A172 (cell line): ENCODE data around the gene PCSK2. TPM values are rescaled to one million over a fixed set of nuclear protein-coding genes. Genes with fewer than 3 reads are reported as not detected.
"Not testable (repeated sequence)": the region's sequence is repeated elsewhere in the genome, so short reads cannot be mapped to it uniquely, and the experiment has no call there.

Source experiments
- DNase-seq: peaks from one replicate; pipeline ENCODE4 v3.0.0-alpha.2; 2015; ENCODE audit warnings: low spot score
- total RNA-seq: library from RNA; depleted of rRNA; stranded (reverse); fragments of >200 nt; shearing (Covaris generic); gene quantifications from 2 replicates; pipeline ENCODE4 v1.2.3, GENCODE V29; 2014; rRNA removed

PCSK2 gene, protein sequence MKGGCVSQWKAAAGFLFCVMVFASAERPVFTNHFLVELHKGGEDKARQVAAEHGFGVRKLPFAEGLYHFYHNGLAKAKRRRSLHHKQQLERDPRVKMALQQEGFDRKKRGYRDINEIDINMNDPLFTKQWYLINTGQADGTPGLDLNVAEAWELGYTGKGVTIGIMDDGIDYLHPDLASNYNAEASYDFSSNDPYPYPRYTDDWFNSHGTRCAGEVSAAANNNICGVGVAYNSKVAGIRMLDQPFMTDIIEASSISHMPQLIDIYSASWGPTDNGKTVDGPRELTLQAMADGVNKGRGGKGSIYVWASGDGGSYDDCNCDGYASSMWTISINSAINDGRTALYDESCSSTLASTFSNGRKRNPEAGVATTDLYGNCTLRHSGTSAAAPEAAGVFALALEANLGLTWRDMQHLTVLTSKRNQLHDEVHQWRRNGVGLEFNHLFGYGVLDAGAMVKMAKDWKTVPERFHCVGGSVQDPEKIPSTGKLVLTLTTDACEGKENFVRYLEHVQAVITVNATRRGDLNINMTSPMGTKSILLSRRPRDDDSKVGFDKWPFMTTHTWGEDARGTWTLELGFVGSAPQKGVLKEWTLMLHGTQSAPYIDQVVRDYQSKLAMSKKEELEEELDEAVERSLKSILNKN
- not detected in 2 replicates for total RNA-seq

- no peak for DNase-seq
Observed at GRCh38 chr20:17226410-17227218, at the start of gene PCSK2. Gene PCSK2, plus strand, starts transcription at chr20:17227040. Its CDS starts 266 bp downstream, at chr20:17227306.

- DNase-seq = no peak
Observed at GRCh38 chr20:17177341-17177740, 49.5 kb upstream of the PCSK2 start.

DNA sequence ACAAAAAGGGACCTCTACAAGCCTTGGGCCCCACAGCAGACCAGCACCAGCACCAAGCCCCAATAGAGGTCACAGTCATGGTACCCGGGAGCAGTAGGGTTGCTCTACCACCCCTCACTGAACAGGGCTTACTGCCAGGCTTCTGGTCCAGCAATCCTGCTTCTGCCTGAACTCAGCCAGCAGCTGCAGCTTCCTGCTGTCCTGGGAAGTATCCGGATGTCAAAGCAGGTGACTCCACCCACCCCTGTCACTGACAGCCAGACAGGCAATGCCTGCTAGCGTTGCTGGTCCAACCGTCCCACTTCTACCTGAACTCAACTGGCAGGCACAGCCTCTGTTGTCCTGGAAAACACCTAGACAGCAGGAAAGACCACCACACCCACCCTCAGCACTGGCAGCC, 47.0 kb upstream of the PCSK2 start:
- DNase-seq = no peak

- DNase-seq = no peak
Observed at GRCh38 chr20:17189976-17190695, 36.7 kb upstream of the PCSK2 start.

DNA sequence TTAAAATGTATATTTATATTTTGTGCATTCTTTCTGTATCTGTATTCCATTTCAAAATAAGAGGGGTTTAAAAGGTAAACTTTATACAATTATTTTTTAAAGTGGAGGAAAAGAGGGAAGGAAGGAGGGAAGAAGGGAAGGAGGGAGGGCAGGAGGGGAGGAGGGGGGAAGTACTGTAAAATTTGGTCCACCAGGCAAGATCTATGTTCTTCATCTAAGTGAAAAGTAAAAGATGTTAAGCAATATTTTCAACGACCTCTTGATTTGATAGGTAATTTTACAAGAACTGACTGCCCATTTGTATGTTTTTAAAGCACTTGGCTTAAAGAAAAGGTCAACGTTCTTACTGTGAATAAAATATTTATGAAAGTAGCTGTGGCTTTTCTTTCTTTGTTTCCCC, 29.8 kb upstream of the PCSK2 start:
- DNase-seq = no peak

GRCh38 chr20:17202030-17202429, 24.8 kb upstream of the PCSK2 start:
- DNase-seq = no peak

DNA sequence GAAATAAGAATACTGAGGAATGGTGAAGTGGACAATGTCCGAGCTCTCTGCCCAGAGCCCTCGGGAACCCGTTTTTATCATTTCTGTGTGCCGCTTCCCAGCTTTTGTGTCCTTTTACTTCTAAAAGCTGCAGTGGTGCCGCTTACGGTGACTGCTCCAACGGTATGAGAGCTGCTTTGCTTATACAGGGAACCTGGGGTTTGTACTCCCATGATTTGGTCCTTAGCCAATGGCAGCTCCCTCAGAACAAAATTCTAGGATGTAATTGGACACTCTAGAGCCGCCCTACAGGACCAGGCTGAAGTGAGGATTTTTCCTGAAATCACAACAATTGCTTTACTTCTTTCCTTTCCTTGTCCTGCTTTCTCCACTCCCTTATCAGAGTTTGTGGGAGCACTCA, 24.2 kb upstream of the PCSK2 start:
- DNase-seq = peak; percentile 37

GRCh38 chr20:17205084-17205813, 21.6 kb upstream of the PCSK2 start:
- no peak for DNase-seq

DNA sequence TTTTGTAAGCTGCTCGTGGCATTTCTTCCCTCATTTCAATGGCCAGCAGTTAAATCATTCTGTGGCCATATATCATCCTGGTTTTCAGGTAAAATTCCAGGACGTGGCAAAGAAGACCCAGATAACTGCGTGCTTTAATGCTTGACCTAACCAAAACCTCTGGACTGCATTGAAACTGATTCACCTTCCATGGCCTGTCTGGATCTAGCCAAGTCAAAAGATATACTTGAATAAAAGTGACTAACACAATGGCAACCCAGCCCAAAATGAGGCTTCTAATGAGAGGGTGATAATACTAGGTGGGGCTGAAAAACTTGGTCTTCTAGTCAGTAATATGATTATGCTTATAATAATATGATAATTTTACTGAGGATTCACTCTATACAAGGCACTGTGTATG, 16.5 kb upstream of the PCSK2 start:
- DNase-seq = no peak

- DNase-seq = peak; percentile 8
Observed at GRCh38 chr20:17210983-17211382, 15.9 kb upstream of the PCSK2 start.

DNA sequence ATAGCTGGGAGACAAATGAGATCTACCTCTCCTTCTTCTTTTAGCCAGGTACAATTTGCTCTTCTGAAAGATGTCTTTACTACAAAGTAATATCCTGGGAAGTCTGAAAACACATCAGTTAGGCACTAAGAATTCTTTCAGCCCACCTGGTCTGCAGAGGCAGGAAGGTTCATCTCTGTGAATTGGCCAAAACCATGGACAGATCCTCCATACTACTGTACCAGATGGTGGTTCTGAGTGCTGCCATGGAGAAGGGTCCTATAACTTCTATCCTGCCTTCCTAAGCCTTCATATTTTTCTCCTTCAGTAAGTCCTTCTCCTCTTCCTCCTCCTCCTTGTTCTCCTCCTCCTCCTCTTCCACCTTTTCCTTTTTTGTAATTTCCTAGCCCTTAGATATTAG, 11.7 kb upstream of the PCSK2 start:
- DNase-seq = no peak

- DNase-seq = not testable (repeated sequence)
Observed at GRCh38 chr20:17219856-17220255, 7.0 kb upstream of the PCSK2 start.

- DNase-seq = no peak
Observed at GRCh38 chr20:17223553-17223952, 3.3 kb upstream of the PCSK2 start.

DNA sequence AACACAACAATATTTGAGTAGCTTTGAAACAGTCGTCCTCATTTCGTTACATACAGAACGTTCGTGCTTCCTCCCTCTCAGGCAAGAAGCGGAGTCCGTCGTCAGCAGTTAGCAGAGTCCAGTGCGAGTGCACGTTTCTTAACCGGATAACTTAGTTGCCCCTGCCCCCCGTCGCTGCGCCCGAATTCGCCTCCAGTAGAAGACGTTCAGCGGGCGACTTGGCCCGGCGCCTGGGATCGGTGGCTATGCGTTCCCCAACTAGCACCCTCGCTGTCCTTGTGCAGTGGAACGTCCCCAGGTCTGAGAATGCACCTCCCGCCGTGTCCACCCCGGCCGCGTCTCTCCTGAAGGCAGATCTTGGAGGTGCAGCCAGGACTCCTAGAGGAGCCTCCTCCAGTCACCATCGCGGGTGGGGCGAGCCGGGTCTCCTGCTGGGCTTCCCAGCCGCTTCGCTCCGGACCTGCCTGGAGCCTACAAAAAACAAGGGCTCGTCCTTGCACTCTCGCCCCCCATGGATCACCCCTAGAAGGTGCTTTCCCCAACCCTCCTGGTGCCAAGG, 910 bp upstream of the PCSK2 start:
- no peak for DNase-seq

GRCh38 chr20:17227219-17227575, 357 bp downstream of the PCSK2 start:
- DNase-seq = no peak

DNA sequence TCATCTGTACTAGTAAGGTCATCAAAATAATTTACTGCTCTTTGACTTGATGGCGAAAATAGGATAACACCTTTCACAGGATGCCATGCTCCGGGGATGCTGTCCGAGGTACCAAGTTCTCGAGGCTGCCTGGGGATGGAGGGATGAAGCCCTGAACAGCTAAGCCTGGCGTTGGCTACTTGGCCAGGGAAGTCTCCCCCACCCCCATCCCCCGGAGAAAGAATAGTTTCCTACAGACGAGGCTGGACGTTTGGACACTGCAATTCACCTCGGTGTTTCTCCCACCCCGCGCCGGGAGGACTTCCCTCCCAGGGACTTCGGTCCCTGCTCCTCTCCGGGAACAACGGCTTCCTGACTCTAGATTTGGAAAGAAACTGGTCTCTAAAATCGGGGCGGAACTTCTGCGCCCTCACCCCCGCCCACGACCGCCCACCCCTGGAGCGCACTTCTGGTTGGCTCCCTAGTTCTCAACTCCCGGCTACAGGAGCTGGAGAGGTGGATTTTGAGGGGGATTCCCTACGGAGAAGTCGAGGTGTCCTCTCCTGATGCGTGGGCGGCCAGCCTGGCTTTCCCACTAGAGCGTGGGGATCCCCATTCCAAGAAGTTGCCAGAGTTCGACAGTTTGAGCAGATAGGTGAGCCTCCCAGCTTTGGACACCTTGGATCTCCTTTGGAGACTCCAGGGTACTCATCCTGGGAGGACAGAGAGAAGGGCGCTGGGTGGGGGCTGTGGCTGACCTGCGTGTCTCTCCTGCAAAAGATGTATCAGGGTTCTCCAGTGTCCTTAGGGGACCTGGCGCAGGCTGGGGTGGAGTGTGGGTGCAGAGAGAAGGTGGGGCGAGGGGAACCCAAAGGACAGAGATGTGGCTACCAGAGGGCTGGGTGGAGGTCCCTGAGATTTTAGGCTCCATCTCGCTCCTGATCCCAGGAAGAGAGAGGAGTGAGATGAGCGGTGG, 1.1 kb downstream of the PCSK2 start:
- no peak for DNase-seq

DNA sequence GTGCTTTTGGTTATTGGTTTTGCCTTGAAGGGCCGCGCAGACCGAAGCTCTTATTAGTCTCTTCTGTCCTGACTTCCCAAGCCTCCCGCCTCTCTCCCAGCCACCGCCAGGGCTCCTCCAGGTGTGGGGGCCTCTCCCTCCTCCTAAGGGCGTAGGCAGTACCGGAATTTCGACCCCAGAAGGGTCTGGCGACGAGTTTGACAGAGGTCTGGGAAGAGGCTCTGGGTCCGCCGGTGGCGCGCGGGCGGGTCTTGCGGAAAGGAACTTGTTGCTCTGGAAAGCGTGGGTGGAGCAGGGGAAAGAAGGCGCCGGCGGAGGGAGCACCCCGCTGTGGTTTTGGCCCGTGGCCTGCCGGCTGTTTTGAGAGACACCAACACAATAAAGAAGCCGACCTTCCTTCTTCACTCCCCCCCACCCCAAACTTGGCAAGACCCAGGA, 1.8 kb downstream of the PCSK2 start:
- no peak for DNase-seq

- DNase-seq = no peak
Observed at GRCh38 chr20:17229256-17229655, 2.4 kb downstream of the PCSK2 start.

- no peak for DNase-seq
Observed at GRCh38 chr20:17233626-17234025, 6.8 kb downstream of the PCSK2 start.

GRCh38 chr20:17236766-17237165, 9.9 kb downstream of the PCSK2 start:
- DNase-seq = no peak
